Common myeloid progenitor, CD34-positive (primary cell): ENCODE data around the gene ICAM2.
A peak's percentile ranks its signal among the peaks of the same experiment; 100 is the strongest.

Experiments
- CTCF ChIA-PET: fragments of 350-600 bp; sonication (Branson Sonifier 250); formaldehyde crosslinking; loops from one replicate; lab custom pipeline; 2021; ENCODE audit warnings: antibody characterized with exemption; lab: Charles Lee
- POLR2A ChIA-PET: fragments of 350-600 bp; sonication (Branson Sonifier 250); formaldehyde crosslinking; loops from one replicate; lab custom pipeline; 2021; ENCODE audit warnings: antibody characterized with exemption; lab: Charles Lee
- DNase-seq, 3 donors: peaks; one replicate each; pipeline versions ENCODE4 v3.0.0 to v3.0.0-alpha.2; 2013
- H3K27ac ChIP-seq, 2 experiments: 1 replicate in 1 of 2; 2 replicates in 1 of 2; pipeline ENCODE4 v1.7.0; 2013; ENCODE audit warnings: inconsistent platforms in 2 of 2, low read length in 2 of 2, mild to moderate bottlenecking in 2 of 2, low read depth in 1 of 2, moderate library complexity in 1 of 2; ENCODE audit not compliant: severe bottlenecking in 2 of 2, insufficient read depth in 1 of 2, poor library complexity in 1 of 2
- H3K27me3 ChIP-seq, 5 experiments: replicated peaks in 2 of 5; 1 replicate in 3 of 5; 2 replicates in 2 of 5; pipeline versions ENCODE4 v1.6.1 to v1.7.0; 2013; ENCODE audit warnings: low read length in 4 of 5, mild to moderate bottlenecking in 2 of 5, moderate library complexity in 2 of 5, inconsistent platforms in 1 of 5; ENCODE audit not compliant: insufficient read depth in 5 of 5, control insufficient read depth in 4 of 5
- H3K36me3 ChIP-seq, 4 experiments: 1 replicate in 2 of 4; 2 replicates in 2 of 4; pipeline versions ENCODE4 v1.6.1 to v1.7.0; 2013; ENCODE audit warnings: low read length in 3 of 4, control low read depth in 1 of 4, mild to moderate bottlenecking in 1 of 4; ENCODE audit not compliant: control insufficient read depth in 4 of 4, insufficient read depth in 4 of 4
- H3K4me1 ChIP-seq, 4 experiments: 1 replicate in 3 of 4; 2 replicates in 1 of 4; pipeline versions ENCODE4 v1.6.1 to v1.7.1; 2013; ENCODE audit warnings: low read length in 3 of 4, mild to moderate bottlenecking in 3 of 4, control low read depth in 1 of 4, inconsistent platforms in 1 of 4, moderate library complexity in 1 of 4; ENCODE audit not compliant: control insufficient read depth in 4 of 4, insufficient read depth in 4 of 4; ENCODE audit errors: control extremely low read depth in 1 of 4
- H3K4me3 ChIP-seq, 7 experiments: 1 replicate in 4 of 7; 2 replicates in 3 of 7; pipeline versions ENCODE4 v1.5.1 to v1.7.0; 2013; ENCODE audit warnings: mild to moderate bottlenecking in 7 of 7, low read length in 6 of 7, moderate library complexity in 6 of 7, inconsistent platforms in 2 of 7, low read depth in 2 of 7, control low read depth in 1 of 7; ENCODE audit not compliant: insufficient read depth in 4 of 7, control insufficient read depth in 1 of 7; ENCODE audit errors: extremely low read depth in 1 of 7
- H3K9me3 ChIP-seq, 5 experiments: 1 replicate in 4 of 5; 2 replicates in 1 of 5; pipeline versions ENCODE4 v1.6.1 to v1.7.1; 2013; ENCODE audit warnings: low read length in 4 of 5, mild to moderate bottlenecking in 2 of 5, inconsistent platforms in 1 of 5, low read depth in 1 of 5, moderate library complexity in 1 of 5; ENCODE audit not compliant: control insufficient read depth in 4 of 5, insufficient read depth in 2 of 5; ENCODE audit errors: control extremely low read depth in 1 of 5
- WGBS: methylation state at CpG from one replicate; pipeline ENCODE4 v1.1.5; 2013; ENCODE audit not compliant: insufficient coverage; 5-methylcytosine and 5-hydroxymethylcytosine counted together

Gene ICAM2

GRCh38 chr17:63999680-64000531, 20.5 kb downstream of the ICAM2 start:
- Histone ChIP-seq H3K36me3 (peaks cover 12 to 36% (median 17%) of the 10 kb centered on the region in 4 experiments), H3K4me1 (peaks cover 0 to 32% (median 17%) of the 10 kb centered on the region in 4 experiments), H3K9me3 (no peaks in the 10 kb centered on the region), H3K4me3 (no peak overlapping the region), H3K27me3 (no peaks in the 10 kb centered on the region), H3K27ac (no peak overlapping the region)
- WGBS = 90% methylated on average over 20 of the region's 25 CpGs
- CTCF ChIA-PET = interaction anchor here (1.0 to 13.9 kb wide), 7 partner anchors 9 to 133 kb away, joined by 3 to 230 read pairs (median 4); partner anchors contain the start of genes GH1 and ICAM2
- POLR2A ChIA-PET = interaction anchor here (0.6 to 0.7 kb wide), 2 partner anchors 23 to 81 kb away, joined by 3 to 4 read pairs; no protein-coding TSS in a partner anchor
- no peak for DNase-seq

- peaks cover 0 to 33% (median 17%) of the 10 kb centered on the region in 4 experiments for H3K4me1 ChIP-seq
- peaks cover 5 to 27% (median 12%) of the 10 kb centered on the region in 4 experiments for H3K36me3 ChIP-seq
- H3K9me3 ChIP-seq = no peaks in the 10 kb centered on the region
- peak in 2 of 3 donors; percentile 60 to 71 for DNase-seq
- H3K27ac ChIP-seq = no peak overlapping the region
- ChIA-PET POLR2A (interaction anchor here (1.5 to 1.6 kb wide), 2 partner anchors 21 to 27 kb away, joined by 5 to 7 read pairs; partner anchors contain the start of gene ICAM2), CTCF (interaction anchor here (1.0 to 13.9 kb wide), 7 partner anchors 8 to 80 kb away, joined by 3 to 230 read pairs (median 5); partner anchors contain the start of genes GH1 and ICAM2)
- H3K27me3 ChIP-seq = no peaks in the 10 kb centered on the region
- whole genome bisulfite sequencing = 19% methylated on average over 16 of the region's 33 CpGs
- peak overlapping the region; percentile 54 to 90 (median 80) for H3K4me3 ChIP-seq
Observed at GRCh38 chr17:63998721-63999679, 21.4 kb downstream of the ICAM2 start.

- DNase-seq = peak; percentile 65 to 73 (median 71)
- no peaks in the 10 kb centered on the region for H3K9me3 ChIP-seq
- ChIA-PET POLR2A (interaction anchor here (1.5 to 1.6 kb wide), 2 partner anchors 22 to 27 kb away, joined by 5 to 7 read pairs; partner anchors contain the start of gene ICAM2), CTCF (interaction anchor here (2.4 to 13.9 kb wide), 3 partner anchors 19 to 48 kb away, joined by 9 to 230 read pairs (median 25); partner anchors contain the start of gene ICAM2)
- no peak within 1 kb of the TSS for H3K27ac ChIP-seq
- peaks cover 2 to 19% (median 8%) of the 10 kb centered on the region in 4 experiments for H3K36me3 ChIP-seq
- H3K27me3 ChIP-seq = no peaks in the 10 kb centered on the region
- H3K4me3 ChIP-seq = peak within 1 kb of the TSS; percentile 54 to 90 (median 80)
- H3K4me1 ChIP-seq = peaks cover 0 to 35% (median 21%) of the 10 kb centered on the region in 4 experiments
- WGBS = under 1% methylated on average over 29 of the region's 43 CpGs
Observed at GRCh38 chr17:63998050-63998720, 22.2 kb downstream of the ICAM2 start, which contains the start of gene PRR29. Gene PRR29, plus strand, starts transcription at chr17:63998351. Its CDS starts 14 bp downstream, at chr17:63998365.

- Histone ChIP-seq H3K27ac (no peak overlapping the region), H3K27me3 (no peaks in the 10 kb centered on the region), H3K4me3 (peak overlapping the region; percentile 54 to 90 (median 80)), H3K36me3 (peaks cover 0 to 12% (median 3%) of the 10 kb centered on the region in 4 experiments), H3K9me3 (no peaks in the 10 kb centered on the region), H3K4me1 (peaks cover 0 to 35% (median 21%) of the 10 kb centered on the region in 4 experiments)
- DNase-seq = no peak
- ChIA-PET CTCF (interaction anchor here (0.7 to 13.9 kb wide), 8 partner anchors 11 to 147 kb away, joined by 3 to 230 read pairs (median 6); partner anchors contain the start of gene ICAM2), POLR2A (interaction anchor here (1.5 to 1.6 kb wide), 2 partner anchors 23 to 28 kb away, joined by 5 to 7 read pairs; partner anchors contain the start of gene ICAM2)
- WGBS = 11% methylated on average over 18 of the region's 19 CpGs
Observed at GRCh38 chr17:63997341-63998048, 22.9 kb downstream of the ICAM2 start.

GRCh38 chr17:63996430-63997182, 23.8 kb downstream of the ICAM2 start:
- no peak for DNase-seq
- WGBS = 96% methylated on average over 10 of the region's 11 CpGs
- H3K27ac ChIP-seq = no peak overlapping the region
- H3K4me3 ChIP-seq = no peak overlapping the region
- H3K27me3 ChIP-seq = no peaks in the 10 kb centered on the region
- no peaks in the 10 kb centered on the region for H3K9me3 ChIP-seq
- ChIA-PET POLR2A (no interaction called here), CTCF (interaction anchor here (0.8 to 13.9 kb wide), 8 partner anchors 9 to 148 kb away, joined by 3 to 230 read pairs (median 4); partner anchors contain the start of gene ICAM2)
- H3K36me3 ChIP-seq = peaks cover 0 to 3% (median 0%) of the 10 kb centered on the region in 4 experiments
- peaks cover 0 to 35% (median 21%) of the 10 kb centered on the region in 4 experiments for H3K4me1 ChIP-seq
